K562 (cell line): Measurements from ENCODE around the gene VAC14.

Source experiments
- CHD7 ChIP-seq: fragments of 200-600 bp; sonication (generic); IDR thresholded peaks from one replicate; pipeline ENCODE4 v1.6.1; 2012; ENCODE audit warnings: mild to moderate bottlenecking, low read depth, low read length, inconsistent platforms
- CTCF ChIP-seq, 3 experiments: IDR thresholded peaks in 2 of 3; conservative IDR thresholded peaks in 1 of 3; 2 replicates each; pipeline ENCODE4 v1.5.1; 2011 to 2012; ENCODE audit warnings: low read length in 3 of 3, mild to moderate bottlenecking in 3 of 3, control low read depth in 2 of 3, improper control_type of control experiment in 1 of 3, inconsistent platforms in 1 of 3, low read depth in 1 of 3, mixed read lengths in 1 of 3, moderate library complexity in 1 of 3; ENCODE audit not compliant: insufficient read depth in 2 of 3
- JUNB ChIP-seq: fragments of 450-650 bp; formaldehyde crosslinking; conservative IDR thresholded peaks from 2 replicates; pipeline ENCODE4 v1.4.0; 2020; ENCODE audit warnings: mild to moderate bottlenecking
- MAFK ChIP-seq: IDR thresholded peaks from 2 replicates; pipeline ENCODE4 v1.6.1; 2011; ENCODE audit warnings: low read length, improper control_type of control experiment
- MYBL2 ChIP-seq, 2 experiments: fragments of 450-650 bp in 1 of 2; sonication (generic) in 1 of 2; formaldehyde crosslinking in 1 of 2; IDR thresholded peaks; 2 replicates each; pipeline versions ENCODE4 v1.6.1 to v1.8.1; 2017 to 2022; ENCODE audit warnings: borderline replicate concordance in 1 of 2, inconsistent platforms in 1 of 2, low read depth in 1 of 2, mild to moderate bottlenecking in 1 of 2, missing genetic modification reagents in 1 of 2, moderate library complexity in 1 of 2
- ZFP30 ChIP-seq: fragments of 250-450 bp; sonication (Bioruptor Pico); IDR thresholded peaks from 2 replicates; pipeline ENCODE4 v1.8.0; 2022; ENCODE audit warnings: moderate library complexity, mild to moderate bottlenecking, inconsistent platforms, borderline replicate concordance

GRCh38 chr16:70659953-70660671 is 140.8 kb downstream of the VAC14 start:
- TF ChIP-seq MAFK (no peak), JUNB (CRISPR knock-in tag) (no peak), CTCF (IDR thresholded peaks at IDR 0.05 in 2 of 3, conservative IDR thresholded peaks at IDR 0.05 in 1 of 3; ENCODE audit: insufficient read depth in 2 of 3, low read depth in 1 of 3, low read length in 3 of 3) (no peak), ZFP30 (no peak), MYBL2 (IDR thresholded peaks at IDR 0.05; ENCODE audit: low read depth) (no peak), MYBL2 (CRISPR knock-in tag; IDR thresholded peaks at IDR 0.05; ENCODE audit: borderline replicate concordance) (no peak), CHD7 (no peak)
